Measurements from ENCODE around the gene C19orf47.
"Not testable (repeated sequence)": the region's sequence is repeated elsewhere in the genome, so short reads cannot be mapped to it uniquely, and the experiment has no call there.

Gene C19orf47

DNA sequence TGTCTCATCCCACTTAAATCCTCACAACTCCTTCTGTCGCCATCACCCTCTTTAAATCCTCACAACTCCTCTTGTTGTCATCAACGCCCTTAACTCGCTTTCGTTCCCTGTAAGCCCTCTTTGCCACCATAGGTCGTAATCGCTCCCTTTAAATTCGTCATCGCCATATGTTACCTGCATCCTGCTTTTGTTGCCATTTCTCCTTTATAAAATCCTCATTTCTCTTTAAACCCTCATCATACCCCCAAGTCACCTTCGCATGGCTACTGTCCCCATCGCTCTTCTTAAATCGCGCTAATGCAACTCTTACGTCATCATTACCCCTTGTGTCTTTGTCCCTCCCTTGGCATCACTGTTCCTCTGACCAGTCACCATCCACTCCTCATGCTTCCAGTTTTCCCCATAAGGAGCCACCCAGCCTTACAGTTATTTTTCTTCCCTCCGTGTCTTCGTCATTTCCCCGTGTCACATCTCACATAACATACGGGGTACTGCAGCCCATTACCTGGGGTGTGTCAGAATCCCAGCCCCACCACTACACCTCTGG lies 837 bp upstream of the C19orf47 start:
- peak; percentile 70 for DNase-seq (ENCODE audit: low spot score)

- DNase-seq (ENCODE audit: low spot score) = no peak
Measured at GRCh38 chr19:40344422-40344821, 3.8 kb downstream of the C19orf47 start.

DNA sequence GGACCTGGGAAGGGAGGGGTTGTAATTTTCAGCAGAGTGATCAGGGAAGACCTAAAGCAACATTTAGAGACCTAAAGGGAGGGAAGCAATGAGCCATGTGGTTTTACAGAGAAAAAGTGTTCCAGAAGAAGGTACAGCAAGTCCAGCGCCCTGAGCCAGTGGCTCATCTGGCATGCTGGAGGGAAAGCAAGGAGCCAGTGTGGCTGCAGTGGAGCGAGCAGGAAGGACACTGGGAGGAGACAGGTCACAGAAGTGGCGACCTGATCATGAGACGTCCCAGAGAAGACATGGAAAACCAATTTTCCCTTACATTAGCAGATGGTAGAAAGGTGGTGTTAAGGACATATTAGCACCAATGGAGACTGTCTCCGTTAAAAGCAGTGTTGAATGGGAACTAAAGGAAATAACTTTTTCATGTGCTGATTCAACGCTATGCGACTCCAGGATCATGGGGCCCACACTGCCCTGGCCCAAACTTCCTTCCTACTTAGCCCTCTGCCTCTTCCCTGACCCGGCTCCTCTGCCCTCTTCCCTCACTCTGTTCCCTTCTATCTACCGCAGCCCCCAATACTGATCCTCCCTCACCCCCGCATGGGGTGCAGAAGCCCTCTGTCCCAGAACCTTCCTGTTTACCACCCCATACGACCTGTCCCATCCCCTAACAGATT lies 5.4 kb downstream of the C19orf47 start:
- no peak for DNase-seq (ENCODE audit: low spot score)

GRCh38 chr19:40341601-40342482 lies 6.4 kb downstream of the C19orf47 start:
- peak; percentile 27 for DNase-seq (ENCODE audit: low spot score)

GRCh38 chr19:40339018-40339728 lies 9.0 kb downstream of the C19orf47 start:
- DNase-seq (ENCODE audit: low spot score) = no peak

DNA sequence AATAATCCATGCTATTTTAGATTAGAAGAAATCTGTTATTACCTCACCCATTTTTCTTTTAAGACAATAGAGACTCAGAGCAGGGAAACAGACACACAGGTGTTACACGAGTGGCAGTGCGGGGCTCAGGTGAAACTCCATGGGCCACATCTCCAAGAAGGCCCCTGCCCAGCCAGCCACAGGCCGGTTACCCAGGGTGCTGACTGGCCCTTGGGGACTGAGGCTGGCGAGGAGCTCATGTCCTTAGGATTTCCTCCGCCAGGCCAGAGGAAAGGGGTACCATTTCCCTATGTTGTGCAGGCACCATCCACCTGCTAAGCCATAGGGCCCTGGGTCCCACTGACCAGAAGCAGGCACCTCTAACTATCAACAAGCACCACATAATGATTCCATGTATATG lies 10.6 kb downstream of the C19orf47 start:
- no peak for DNase-seq (ENCODE audit: low spot score)

GRCh38 chr19:40337107-40337506 lies 11.1 kb downstream of the C19orf47 start:
- no peak for DNase-seq (ENCODE audit: low spot score)

- DNase-seq (ENCODE audit: low spot score) = no peak
Measured at GRCh38 chr19:40336601-40336900, 11.6 kb downstream of the C19orf47 start.

GRCh38 chr19:40335855-40336600 lies 12.2 kb downstream of the C19orf47 start:
- no peak for DNase-seq (ENCODE audit: low spot score)

DNA sequence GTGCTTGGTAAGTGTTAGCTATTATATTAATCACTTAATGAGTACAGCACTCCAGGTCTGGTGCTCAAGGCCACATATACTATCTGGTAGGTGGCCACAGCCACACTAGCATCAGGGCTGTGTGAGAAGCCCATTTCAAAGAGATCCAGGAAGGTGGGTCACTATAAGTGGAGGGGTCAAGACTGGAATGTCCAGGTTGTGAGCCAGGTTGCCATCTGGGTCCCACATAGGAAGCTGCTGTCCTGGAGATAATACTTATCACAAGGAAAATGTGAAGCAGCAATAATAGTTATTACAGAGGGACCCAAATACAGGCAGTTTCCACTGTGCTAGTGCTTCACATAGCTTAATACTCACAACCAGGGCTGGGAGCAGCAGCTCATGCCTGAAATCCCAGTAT lies 13.1 kb downstream of the C19orf47 start:
- DNase-seq (ENCODE audit: low spot score) = no peak

DNA sequence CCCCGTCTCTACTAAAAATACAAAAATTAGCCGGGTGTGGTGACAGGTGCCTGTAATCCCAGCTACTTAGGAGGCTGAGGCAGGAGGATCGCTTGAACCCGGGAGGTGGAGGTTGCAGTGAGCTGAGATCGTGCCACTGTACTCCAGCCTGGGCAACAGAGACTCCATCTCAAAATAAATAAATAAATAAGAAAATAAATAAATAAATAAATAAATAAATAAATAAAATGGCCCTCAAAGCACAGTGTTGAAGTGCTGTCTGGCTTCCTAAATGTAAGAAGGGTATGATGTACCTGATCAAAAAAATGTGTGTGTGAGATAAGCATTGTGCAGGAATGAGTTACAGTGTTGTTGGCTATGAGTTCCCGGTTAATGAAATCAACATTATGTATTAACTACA lies 15.1 kb downstream of the C19orf47 start:
- DNase-seq (ENCODE audit: low spot score) = not testable (repeated sequence)

DNA sequence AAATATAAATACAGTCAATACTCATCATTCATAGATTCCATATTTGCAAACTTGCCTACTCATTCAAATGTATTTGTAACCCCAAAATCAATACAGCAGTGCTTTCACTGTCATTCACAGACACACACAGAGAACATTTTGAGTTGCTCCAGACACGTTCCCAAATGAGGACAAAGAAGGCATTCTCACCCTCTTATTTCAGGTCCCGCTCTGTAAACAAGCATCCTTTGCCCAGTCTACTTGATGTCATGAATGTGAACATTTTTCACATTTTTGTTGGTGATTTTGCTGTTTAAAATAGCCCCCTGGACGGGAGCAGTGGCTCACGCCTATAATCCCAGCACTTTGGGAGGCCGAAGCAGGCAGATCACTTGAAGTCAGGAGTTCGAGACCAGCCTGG lies 15.5 kb downstream of the C19orf47 start:
- no peak for DNase-seq (ENCODE audit: low spot score)

GRCh38 chr19:40331052-40331451 lies 17.1 kb downstream of the C19orf47 start:
- no peak for DNase-seq (ENCODE audit: low spot score)

DNA sequence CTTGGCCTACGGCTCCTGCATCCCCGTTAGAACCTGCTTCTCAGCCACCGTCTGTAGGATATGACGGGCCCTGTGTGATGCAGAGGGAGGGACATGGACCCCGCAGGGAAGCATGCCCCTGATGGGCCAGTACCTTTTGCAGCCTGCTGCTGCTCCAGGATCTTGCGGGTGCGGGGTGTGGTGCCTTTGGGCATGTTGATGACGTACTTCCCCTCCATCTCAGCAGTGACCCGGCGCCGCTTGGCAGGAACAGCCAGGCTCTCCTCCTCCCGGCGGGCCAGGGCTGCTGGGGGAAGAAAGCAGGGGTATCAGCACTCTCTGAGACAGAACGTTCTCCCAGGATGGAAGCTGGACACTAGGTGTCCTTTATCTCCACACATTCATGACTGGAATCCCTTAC lies 22.0 kb downstream of the C19orf47 start:
- DNase-seq (ENCODE audit: low spot score) = no peak

DNA sequence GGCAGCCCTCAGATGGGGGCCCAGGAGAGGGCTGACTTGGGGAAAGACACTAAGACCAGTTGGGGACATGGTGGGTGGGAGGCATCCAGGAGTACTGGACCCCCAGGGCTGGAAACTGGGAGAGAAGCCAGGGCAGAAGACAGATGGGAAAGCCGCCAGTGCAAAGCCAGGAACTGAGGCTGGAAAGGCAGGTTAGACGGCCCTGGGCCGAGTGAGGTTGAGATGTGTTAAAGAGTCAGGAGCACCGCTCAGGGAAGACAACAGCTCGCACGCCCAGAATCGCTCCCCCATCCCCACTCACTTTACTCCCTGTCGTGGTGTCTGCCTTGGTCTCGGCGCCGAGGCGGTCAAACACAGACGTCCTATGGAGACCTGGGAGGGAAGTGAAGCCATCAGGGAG lies 24.5 kb downstream of the C19orf47 start:
- DNase-seq (ENCODE audit: low spot score) = no peak

DNA sequence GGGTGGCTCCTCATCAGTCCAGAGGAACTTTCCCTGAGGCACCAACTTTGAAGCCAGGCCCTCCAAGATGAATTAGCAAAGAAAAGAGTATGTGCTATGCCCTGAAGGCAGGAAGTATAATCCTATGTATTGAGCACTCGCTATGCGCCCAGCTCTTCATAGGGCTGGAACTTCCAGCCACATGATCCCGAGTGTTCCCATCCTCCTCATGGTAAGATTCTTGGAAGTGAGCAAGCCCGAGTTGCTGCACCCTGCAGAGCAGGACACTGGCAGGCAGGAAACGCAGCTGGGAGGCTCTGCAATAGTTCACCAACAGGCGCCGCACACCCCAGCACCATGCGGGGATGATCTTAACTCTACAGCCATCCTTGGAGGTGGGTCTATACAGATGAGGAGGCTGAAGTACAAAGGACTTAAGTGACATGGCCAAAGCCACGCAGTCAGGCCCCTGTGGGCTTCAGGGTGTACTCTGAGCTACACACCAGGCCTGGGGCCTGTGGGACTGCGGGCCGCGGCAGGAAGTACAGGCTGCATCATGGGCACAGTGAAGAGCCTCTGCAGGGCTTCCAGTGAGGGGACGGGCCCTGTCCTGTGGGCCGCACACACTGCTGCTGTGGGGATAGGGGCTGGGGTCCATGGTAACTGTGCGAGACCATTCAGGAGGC lies 25.1 kb downstream of the C19orf47 start:
- DNase-seq (ENCODE audit: low spot score) = no peak

GRCh38 chr19:40322271-40322610 lies 26.0 kb downstream of the C19orf47 start:
- DNase-seq (ENCODE audit: low spot score) = no peak

DNA sequence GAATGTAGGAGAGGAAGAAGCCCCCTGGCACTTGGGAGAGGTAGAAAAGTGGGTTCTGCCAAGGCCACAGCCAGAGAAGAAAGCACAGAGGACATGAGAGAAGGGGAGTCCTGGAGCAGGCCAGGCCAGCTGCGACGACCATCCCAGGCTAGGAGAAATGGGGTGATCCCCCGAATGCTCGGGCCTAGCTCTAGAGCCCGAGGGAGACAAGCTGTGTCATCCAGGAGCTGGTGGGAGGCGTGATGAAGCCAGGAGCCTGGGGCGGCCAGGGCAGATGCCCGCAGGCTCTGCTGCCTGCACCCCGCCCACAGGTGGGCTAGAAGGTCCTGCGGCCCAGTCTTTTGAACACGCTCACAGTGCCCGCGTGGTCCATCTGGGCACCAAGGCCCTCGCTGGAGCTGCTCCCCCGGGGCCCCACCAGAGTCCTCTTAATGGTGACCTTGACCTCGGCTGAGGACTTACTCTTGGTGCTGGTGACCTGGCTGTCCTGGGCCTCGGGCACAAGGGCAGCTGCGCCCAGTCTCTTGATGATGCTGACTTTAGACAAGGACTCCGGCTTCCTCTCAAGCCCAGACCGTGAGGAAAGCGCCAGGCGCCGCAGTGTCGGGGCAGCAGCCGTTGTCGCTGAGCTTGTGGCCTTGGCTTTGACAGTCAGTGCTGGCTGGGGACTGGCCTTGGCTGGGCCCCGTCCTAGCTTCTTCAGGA lies 26.5 kb downstream of the C19orf47 start:
- DNase-seq (ENCODE audit: low spot score) = no peak

DNA sequence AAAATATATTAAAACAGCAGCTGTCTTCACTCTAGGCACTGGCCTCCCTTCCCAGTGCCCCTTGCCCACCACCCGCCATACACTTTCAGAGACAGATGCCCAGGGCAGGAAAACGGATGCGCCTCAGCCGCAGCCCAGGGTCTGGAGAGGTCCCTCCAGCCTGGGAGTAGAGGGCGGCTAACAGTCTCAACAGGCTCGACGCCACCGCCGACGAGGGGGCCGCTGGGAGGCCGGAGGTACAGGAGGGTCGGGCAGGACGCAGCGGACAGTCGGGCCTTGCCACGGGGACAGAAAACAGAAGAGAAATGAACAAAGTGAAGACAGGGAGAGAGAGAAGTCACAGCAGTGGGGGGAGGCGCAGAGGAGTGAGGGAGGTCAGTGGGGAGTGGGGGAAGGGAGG lies 27.1 kb downstream of the C19orf47 start:
- no peak for DNase-seq (ENCODE audit: low spot score)

GRCh38 chr19:40320558-40320935 lies 27.6 kb downstream of the C19orf47 start:
- DNase-seq (ENCODE audit: low spot score) = no peak

DNA sequence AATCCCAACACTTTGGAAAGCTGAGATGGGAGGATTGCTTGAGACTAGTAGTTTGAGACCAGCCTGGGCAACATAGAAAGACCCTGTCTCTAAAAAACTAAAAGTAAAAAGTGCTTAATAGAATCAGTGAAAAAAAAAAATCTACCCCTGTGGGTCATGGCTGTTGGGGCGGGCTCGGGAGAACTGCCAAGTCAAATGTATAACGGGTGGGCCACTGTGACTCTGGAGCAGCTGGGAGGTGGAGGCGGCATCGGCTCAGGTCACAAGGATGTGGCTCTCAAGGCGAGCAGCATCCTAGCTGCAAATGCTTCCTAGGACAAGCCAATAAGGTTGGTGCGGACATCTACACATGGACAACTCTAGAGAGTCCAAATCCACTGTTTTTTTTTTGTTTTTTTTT lies 30.9 kb downstream of the C19orf47 start:
- DNase-seq (ENCODE audit: low spot score) = no peak

Measured in AG20443 (cell line).